Thyroid gland (tissue), 4 donors: Measurements from ENCODE around the gene NFYA.
A peak's percentile ranks its signal among the peaks of the same experiment; 100 is the strongest.

Experiments
- POLR2A ChIP-seq, 2 donors: fragments of 450-650 bp; IDR thresholded peaks; one replicate each; pipeline ENCODE4 v1.6.1; 2017; ENCODE audit warnings: antibody characterized with exemption in 2 of 2, mild to moderate bottlenecking in 2 of 2, moderate library complexity in 1 of 2
- TF ChIP-seq, protein P1 (sequence below), 6 experiments: fragments of 200-600 bp in 3 of 6; fragments of 450-650 bp in 3 of 6; sonication (generic) in 3 of 6; IDR thresholded peaks; one replicate each; pipeline ENCODE4 v1.5.1; 2016 to 2019; ENCODE audit warnings: antibody characterized with exemption in 6 of 6, mild to moderate bottlenecking in 2 of 6, inconsistent platforms in 1 of 6, moderate library complexity in 1 of 6

DNA sequence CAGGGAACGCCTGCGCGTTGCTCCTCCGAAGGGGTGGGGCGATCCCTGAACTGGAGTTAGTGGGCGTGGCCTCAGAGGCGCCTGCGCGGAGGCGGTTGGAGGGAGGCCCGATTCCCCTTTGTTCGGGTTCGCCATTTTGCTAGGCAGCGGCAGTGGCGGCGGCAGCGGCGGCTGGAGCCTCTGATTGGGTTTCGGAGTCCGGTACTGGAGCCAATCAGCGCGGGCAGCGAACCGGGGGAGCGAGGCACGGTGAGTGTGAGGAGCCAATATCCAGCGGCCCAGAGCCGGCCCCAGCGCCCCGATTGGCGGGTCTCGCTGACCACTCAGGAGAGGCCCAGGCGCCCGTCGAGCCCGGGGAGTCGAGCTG lies at the start of gene NFYA:
- TF ChIP-seq POLR2A (IDR thresholded peaks at IDR 0.05): peak in 1 of 2 donors; percentile 95
- TF ChIP-seq, protein P1, sequence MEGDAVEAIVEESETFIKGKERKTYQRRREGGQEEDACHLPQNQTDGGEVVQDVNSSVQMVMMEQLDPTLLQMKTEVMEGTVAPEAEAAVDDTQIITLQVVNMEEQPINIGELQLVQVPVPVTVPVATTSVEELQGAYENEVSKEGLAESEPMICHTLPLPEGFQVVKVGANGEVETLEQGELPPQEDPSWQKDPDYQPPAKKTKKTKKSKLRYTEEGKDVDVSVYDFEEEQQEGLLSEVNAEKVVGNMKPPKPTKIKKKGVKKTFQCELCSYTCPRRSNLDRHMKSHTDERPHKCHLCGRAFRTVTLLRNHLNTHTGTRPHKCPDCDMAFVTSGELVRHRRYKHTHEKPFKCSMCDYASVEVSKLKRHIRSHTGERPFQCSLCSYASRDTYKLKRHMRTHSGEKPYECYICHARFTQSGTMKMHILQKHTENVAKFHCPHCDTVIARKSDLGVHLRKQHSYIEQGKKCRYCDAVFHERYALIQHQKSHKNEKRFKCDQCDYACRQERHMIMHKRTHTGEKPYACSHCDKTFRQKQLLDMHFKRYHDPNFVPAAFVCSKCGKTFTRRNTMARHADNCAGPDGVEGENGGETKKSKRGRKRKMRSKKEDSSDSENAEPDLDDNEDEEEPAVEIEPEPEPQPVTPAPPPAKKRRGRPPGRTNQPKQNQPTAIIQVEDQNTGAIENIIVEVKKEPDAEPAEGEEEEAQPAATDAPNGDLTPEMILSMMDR (IDR thresholded peaks at IDR 0.05): no peak
